ENCODE data around the gene TMPRSS9. TPM values are rescaled to one million over a fixed set of nuclear protein-coding genes. Genes with fewer than 3 reads are reported as not detected.

Gene TMPRSS9
- total and polyA plus RNA-seq, 2 experiments from 2014 or later = not detected

GRCh38 chr19:2399582-2399981 lies 39.5 kb downstream of the TMPRSS9 start:
- Histone ChIP-seq H3K9me3 (ENCODE audit: low read depth) (no peaks in the 10 kb centered on the region), H3K36me3 (no peaks in the 10 kb centered on the region), H3K4me1 (ENCODE audit: low read depth) (no peaks in the 10 kb centered on the region), H3K27me3 (no peaks in the 10 kb centered on the region), H3K27ac (no peak overlapping the region), H3K4me3 (no peak overlapping the region)
- DNase-seq (ENCODE audit: low read depth in 1 of 2, low spot score in 1 of 2) = no peak
- TF ChIP-seq, protein P1, sequence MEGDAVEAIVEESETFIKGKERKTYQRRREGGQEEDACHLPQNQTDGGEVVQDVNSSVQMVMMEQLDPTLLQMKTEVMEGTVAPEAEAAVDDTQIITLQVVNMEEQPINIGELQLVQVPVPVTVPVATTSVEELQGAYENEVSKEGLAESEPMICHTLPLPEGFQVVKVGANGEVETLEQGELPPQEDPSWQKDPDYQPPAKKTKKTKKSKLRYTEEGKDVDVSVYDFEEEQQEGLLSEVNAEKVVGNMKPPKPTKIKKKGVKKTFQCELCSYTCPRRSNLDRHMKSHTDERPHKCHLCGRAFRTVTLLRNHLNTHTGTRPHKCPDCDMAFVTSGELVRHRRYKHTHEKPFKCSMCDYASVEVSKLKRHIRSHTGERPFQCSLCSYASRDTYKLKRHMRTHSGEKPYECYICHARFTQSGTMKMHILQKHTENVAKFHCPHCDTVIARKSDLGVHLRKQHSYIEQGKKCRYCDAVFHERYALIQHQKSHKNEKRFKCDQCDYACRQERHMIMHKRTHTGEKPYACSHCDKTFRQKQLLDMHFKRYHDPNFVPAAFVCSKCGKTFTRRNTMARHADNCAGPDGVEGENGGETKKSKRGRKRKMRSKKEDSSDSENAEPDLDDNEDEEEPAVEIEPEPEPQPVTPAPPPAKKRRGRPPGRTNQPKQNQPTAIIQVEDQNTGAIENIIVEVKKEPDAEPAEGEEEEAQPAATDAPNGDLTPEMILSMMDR (IDR thresholded peaks at IDR 0.05; ENCODE audit: low read depth, low read length) = no peak

GRCh38 chr19:2408247-2408646 lies 48.2 kb downstream of the TMPRSS9 start:
- no peak overlapping the region for H3K27ac ChIP-seq
- H3K9me3 ChIP-seq (ENCODE audit: low read depth) = no peaks in the 10 kb centered on the region
- H3K36me3 ChIP-seq = no peaks in the 10 kb centered on the region
- H3K27me3 ChIP-seq = no peaks in the 10 kb centered on the region
- no peak overlapping the region for H3K4me3 ChIP-seq
- H3K4me1 ChIP-seq (ENCODE audit: low read depth) = no peaks in the 10 kb centered on the region
- TF ChIP-seq, protein P1 (IDR thresholded peaks at IDR 0.05; ENCODE audit: low read depth, low read length) = no peak
- no peak for DNase-seq (ENCODE audit: low read depth in 1 of 2, low spot score in 1 of 2)

GRCh38 chr19:2409352-2409912 lies 49.4 kb downstream of the TMPRSS9 start:
- Histone ChIP-seq H3K27me3 (no peaks in the 10 kb centered on the region), H3K4me3 (no peak overlapping the region), H3K36me3 (no peaks in the 10 kb centered on the region), H3K9me3 (ENCODE audit: low read depth) (no peaks in the 10 kb centered on the region), H3K27ac (no peak overlapping the region), H3K4me1 (ENCODE audit: low read depth) (no peaks in the 10 kb centered on the region)
- DNase-seq (ENCODE audit: low read depth in 1 of 2, low spot score in 1 of 2) = no peak
- TF ChIP-seq, protein P1 (IDR thresholded peaks at IDR 0.05; ENCODE audit: low read depth, low read length) = no peak

GRCh38 chr19:2410023-2410422 lies 50.0 kb downstream of the TMPRSS9 start:
- H3K27ac ChIP-seq = no peak overlapping the region
- no peaks in the 10 kb centered on the region for H3K9me3 ChIP-seq (ENCODE audit: low read depth)
- H3K27me3 ChIP-seq = no peaks in the 10 kb centered on the region
- H3K4me1 ChIP-seq (ENCODE audit: low read depth) = no peaks in the 10 kb centered on the region
- TF ChIP-seq, protein P1 (IDR thresholded peaks at IDR 0.05; ENCODE audit: low read depth, low read length) = no peak
- H3K4me3 ChIP-seq = no peak overlapping the region
- DNase-seq (ENCODE audit: low read depth in 1 of 2, low spot score in 1 of 2) = no peak
- no peaks in the 10 kb centered on the region for H3K36me3 ChIP-seq

DNA sequence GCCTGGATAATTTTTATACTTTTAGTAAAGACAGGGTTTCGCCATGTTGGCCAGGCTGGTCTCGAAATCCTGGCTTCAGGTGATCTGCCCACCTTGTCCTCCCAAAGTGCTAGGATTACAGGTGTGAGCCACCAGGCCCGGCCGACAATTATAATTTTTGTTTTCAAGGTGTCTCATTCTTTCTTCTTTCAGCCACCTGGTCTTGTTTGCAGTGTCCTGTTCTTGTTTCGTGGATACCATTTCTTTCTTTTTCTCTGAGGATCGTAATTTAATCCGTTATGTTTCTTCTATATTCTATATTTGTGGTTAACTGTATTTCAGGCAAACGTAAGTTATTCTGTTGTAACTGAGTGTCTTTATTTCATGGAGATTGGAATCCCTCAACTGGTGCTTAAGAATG lies 51.6 kb downstream of the TMPRSS9 start:
- Histone ChIP-seq H3K9me3 (ENCODE audit: low read depth) (no peaks in the 10 kb centered on the region), H3K4me3 (no peak overlapping the region), H3K36me3 (no peaks in the 10 kb centered on the region), H3K27ac (no peak overlapping the region), H3K4me1 (ENCODE audit: low read depth) (no peaks in the 10 kb centered on the region), H3K27me3 (no peaks in the 10 kb centered on the region)
- DNase-seq (ENCODE audit: low read depth in 1 of 2, low spot score in 1 of 2) = no peak
- TF ChIP-seq, protein P1 (IDR thresholded peaks at IDR 0.05; ENCODE audit: low read depth, low read length) = no peak

All from cardiac muscle cell (in vitro differentiated cells and primary cell).